IMR-90 (cell line): ENCODE results near the gene UBE2S. TPM values are rescaled to one million over a fixed set of nuclear protein-coding genes. Genes with fewer than 3 reads are reported as not detected.

Source experiments
- ATAC-seq: fragments of 200-7000 bp; cut with Tn5 transposase; 2 replicates; pipeline ENCODE4 v1.9.1; 2020; ENCODE audit warnings: low read depth, mild to moderate bottlenecking, moderate library complexity
- BruUV-seq: library from RNA; stranded (reverse); fragments of 400-500 nt; replicated peaks from 2 replicates; lab custom pipeline; 2021; lab: Mats Ljungman, UMichigan
- CTCF ChIA-PET: fragments of 300-600 bp; formaldehyde crosslinking; extraction: SDS; loops from one replicate; lab custom pipeline; 2021; ENCODE audit warnings: antibody characterized with exemption; lab: Yijun Ruan, JAX
- POLR2A ChIA-PET: fragments of 300-600 bp; sonication (Branson Sonifier 250); formaldehyde crosslinking; loops from one replicate; lab custom pipeline; 2022; ENCODE audit warnings: antibody characterized with exemption; ENCODE audit not compliant: unreplicated experiment; lab: Charles Lee
- DNase-seq: peaks from one replicate; pipeline ENCODE4 v3.0.0; 2013
- H2AFZ ChIP-seq: replicated peaks from 2 replicates; pipeline ENCODE3; 2013; ENCODE audit warnings: low read length, mild to moderate bottlenecking; ENCODE audit not compliant: poor library complexity
- H2AK5ac ChIP-seq: 2 replicates; pipeline ENCODE4 v1.6.1; 2013; ENCODE audit warnings: low read depth, low read length, inconsistent platforms
- H2AK9ac ChIP-seq: replicated peaks from 2 replicates; pipeline ENCODE3; 2013; ENCODE audit warnings: mild to moderate bottlenecking, low read depth, low read length, moderate library complexity; ENCODE audit not compliant: poor library complexity
- H2BK120ac ChIP-seq: 2 replicates; pipeline ENCODE4 v1.6.1; 2013; ENCODE audit warnings: low read depth, low read length, inconsistent platforms
- H2BK15ac ChIP-seq: 3 replicates; pipeline ENCODE4 v1.6.1; 2013; ENCODE audit warnings: low read depth, low read length, inconsistent platforms
- H2BK20ac ChIP-seq: 2 replicates; pipeline ENCODE4 v1.6.1; 2013; ENCODE audit warnings: low read depth, mild to moderate bottlenecking, inconsistent platforms, low read length, moderate library complexity
- H2BK5ac ChIP-seq: 2 replicates; pipeline ENCODE4 v1.6.1; 2013; ENCODE audit warnings: mild to moderate bottlenecking, low read depth, low read length, inconsistent platforms; ENCODE audit not compliant: poor library complexity, severe bottlenecking
- H3K14ac ChIP-seq: replicated peaks from 2 replicates; pipeline ENCODE4 v1.6.1; 2013; ENCODE audit warnings: low read depth, low read length, inconsistent platforms
- H3K18ac ChIP-seq: 2 replicates; pipeline ENCODE4 v1.6.1; 2013; ENCODE audit warnings: low read depth, low read length, control low read depth
- H3K23ac ChIP-seq: 2 replicates; pipeline ENCODE4 v1.6.1; 2013; ENCODE audit warnings: low read depth, low read length, inconsistent platforms
- H3K27ac ChIP-seq: 2 replicates; pipeline ENCODE4 v1.5.1; 2013; ENCODE audit warnings: mild to moderate bottlenecking, control low read depth, low read length; ENCODE audit not compliant: insufficient read depth
- H3K27me3 ChIP-seq: 2 replicates; pipeline ENCODE4 v1.6.1; 2013; ENCODE audit warnings: low read length; ENCODE audit not compliant: control insufficient read depth, insufficient read depth
- H3K36me3 ChIP-seq: 2 replicates; pipeline ENCODE4 v1.6.1; 2013; ENCODE audit warnings: low read length, mixed read lengths; ENCODE audit not compliant: control insufficient read depth, insufficient read depth
- H3K4ac ChIP-seq: 2 replicates; pipeline ENCODE4 v1.6.1; 2013; ENCODE audit warnings: low read depth, low read length, inconsistent platforms
- H3K4me1 ChIP-seq: 2 replicates; pipeline ENCODE4 v1.6.1; 2013; ENCODE audit warnings: low read length, mixed read lengths; ENCODE audit not compliant: control insufficient read depth, insufficient read depth
- H3K4me2 ChIP-seq: 2 replicates; pipeline ENCODE4 v1.6.1; 2013; ENCODE audit warnings: low read depth, mild to moderate bottlenecking, control low read depth, low read length, moderate library complexity
- H3K4me3 ChIP-seq: 2 replicates; pipeline ENCODE4 v1.5.1; 2013; ENCODE audit warnings: low read depth, mild to moderate bottlenecking, control low read depth, low read length, moderate library complexity; ENCODE audit not compliant: insufficient read depth
- H3K56ac ChIP-seq: 2 replicates; pipeline ENCODE4 v1.6.1; 2013; ENCODE audit warnings: low read length, inconsistent platforms; ENCODE audit not compliant: insufficient read depth; ENCODE audit errors: extremely low read depth
- H3K79me1 ChIP-seq, 2 experiments: 2 replicates each; pipeline ENCODE4 v1.6.1; 2013; ENCODE audit warnings: low read length in 2 of 2, inconsistent platforms in 1 of 2, low read depth in 1 of 2
- H3K9ac ChIP-seq: 2 replicates; pipeline ENCODE4 v1.6.1; 2013; ENCODE audit warnings: low read depth, low read length, control low read depth
- H3K9me1 ChIP-seq: 2 replicates; pipeline ENCODE4 v1.6.1; 2013; ENCODE audit warnings: low read length, inconsistent platforms; ENCODE audit not compliant: insufficient read depth
- H3K9me3 ChIP-seq: 2 replicates; pipeline ENCODE4 v1.6.1; 2013; ENCODE audit warnings: low read length; ENCODE audit not compliant: control insufficient read depth, insufficient read depth
- H4K20me1 ChIP-seq: 2 replicates; pipeline ENCODE4 v1.6.1; 2013; ENCODE audit warnings: low read length, inconsistent platforms; ENCODE audit not compliant: insufficient read depth
- H4K5ac ChIP-seq: 2 replicates; pipeline ENCODE4 v1.6.1; 2013; ENCODE audit warnings: mild to moderate bottlenecking, low read depth, low read length, control low read depth
- H4K8ac ChIP-seq, 2 experiments: 2 replicates each; pipeline ENCODE4 v1.6.1; 2013; ENCODE audit warnings: low read depth in 2 of 2, low read length in 2 of 2, control low read depth in 1 of 2, inconsistent platforms in 1 of 2
- H4K91ac ChIP-seq: 2 replicates; pipeline ENCODE4 v1.6.1; 2013; ENCODE audit warnings: low read depth, low read length, inconsistent platforms; ENCODE audit not compliant: insufficient read depth
- BHLHE40 ChIP-seq: fragments of 150-350 bp; IDR thresholded peaks from 2 replicates; pipeline ENCODE4 v1.6.1; 2016; ENCODE audit warnings: mild to moderate bottlenecking, low read depth, low read length
- CEBPB ChIP-seq: IDR thresholded peaks from 2 replicates; pipeline ENCODE4 v1.6.1; 2012; ENCODE audit warnings: low read depth, low read length, improper control_type of control experiment
- CHD1 ChIP-seq: IDR thresholded peaks from 2 replicates; pipeline ENCODE4 v1.6.1; 2012; ENCODE audit warnings: low read depth, low read length, improper control_type of control experiment
- FOS ChIP-seq: fragments of 150-350 bp; IDR thresholded peaks from 2 replicates; pipeline ENCODE4 v1.6.1; 2016; ENCODE audit warnings: low read depth, low read length
- MXI1 ChIP-seq: IDR thresholded peaks from 2 replicates; pipeline ENCODE4 v1.6.1; 2012; ENCODE audit warnings: low read depth, mild to moderate bottlenecking, low read length, moderate library complexity, borderline replicate concordance
- NFE2L2 ChIP-seq: fragments of 150-350 bp; IDR thresholded peaks from 2 replicates; pipeline ENCODE4 v1.6.1; 2016; ENCODE audit warnings: low read depth, mild to moderate bottlenecking, low read length
- POLR2A ChIP-seq: IDR thresholded peaks from 2 replicates; pipeline ENCODE4 v1.6.1; 2012; ENCODE audit warnings: mild to moderate bottlenecking, low read depth, low read length
- RAD21 ChIP-seq: IDR thresholded peaks from 2 replicates; pipeline ENCODE4 v1.6.1; 2012; ENCODE audit warnings: low read length, improper control_type of control experiment
- RCOR1 ChIP-seq: IDR thresholded peaks from 2 replicates; pipeline ENCODE4 v1.6.1; 2012; ENCODE audit warnings: mild to moderate bottlenecking, low read length, improper control_type of control experiment; ENCODE audit not compliant: insufficient replicate concordance
- SMC3 ChIP-seq: fragments of 150-350 bp; IDR thresholded peaks from 2 replicates; pipeline ENCODE4 v1.6.1; 2016; ENCODE audit warnings: low read depth, mild to moderate bottlenecking, antibody characterized with exemption, low read length, moderate library complexity
- WGBS, 2 experiments: methylation state at CpG; one replicate each; pipeline versions ENCODE4 v1.1.5 to v1.1.7; 2013; ENCODE audit warnings: missing lambda C conversion rate in 2 of 2; ENCODE audit not compliant: insufficient read length in 1 of 2; ENCODE audit errors: extremely low coverage in 2 of 2; 5-methylcytosine and 5-hydroxymethylcytosine counted together
- dilution Hi-C: fragments of 300-500 bp; cut with HindIII; formaldehyde crosslinking; loops from one replicate; pipeline ENCODE4 v1.14.3; 2018; ENCODE audit warnings: low sequenced_read_pairs; ENCODE audit not compliant: unreplicated experiment
- in situ Hi-C: fragments of 300-500 bp; cut with MboI; formaldehyde crosslinking; loops from 3 replicates; pipeline ENCODE4 v1.14.3; 2019; ENCODE audit warnings: low sequenced_read_pairs, inconsistent platforms, mixed read lengths
- intact Hi-C: fragments of 100-400 bp; cut with micrococcal nuclease; formaldehyde crosslinking; loops from 2 replicates; pipeline ENCODE4 v1.10.0; 2022
- polyA plus RNA-seq, 3 experiments: library from polyadenylated mRNA; depleted of rRNA; stranded (reverse); fragments of >200 nt; gene quantifications; 2 replicates each; pipeline ENCODE4 v1.2.3, GENCODE V29; 2012; ENCODE audit warnings: low replicate concordance in 1 of 3
- total RNA-seq: library from RNA; depleted of rRNA; stranded (reverse); fragments of >200 nt; gene quantifications from 2 replicates; pipeline ENCODE4 v1.2.3, GENCODE V29; 2012
- TF ChIP-seq, protein P1 (sequence below): fragments of 150-350 bp; IDR thresholded peaks from 2 replicates; pipeline ENCODE4 v1.6.1; 2017; ENCODE audit warnings: mild to moderate bottlenecking, antibody characterized with exemption, low read length, low read depth
- TF ChIP-seq, protein P2 (sequence below): fragments of 150-350 bp; IDR thresholded peaks from 2 replicates; pipeline ENCODE4 v1.6.1; 2016; ENCODE audit warnings: low read depth, mild to moderate bottlenecking, low read length, moderate library complexity, borderline replicate concordance

The UBE2S gene
- total and polyA plus RNA-seq, 2 of the 4 experiments (the other 2 are of a cell fraction): 69.5 to 104 TPM

DNA sequence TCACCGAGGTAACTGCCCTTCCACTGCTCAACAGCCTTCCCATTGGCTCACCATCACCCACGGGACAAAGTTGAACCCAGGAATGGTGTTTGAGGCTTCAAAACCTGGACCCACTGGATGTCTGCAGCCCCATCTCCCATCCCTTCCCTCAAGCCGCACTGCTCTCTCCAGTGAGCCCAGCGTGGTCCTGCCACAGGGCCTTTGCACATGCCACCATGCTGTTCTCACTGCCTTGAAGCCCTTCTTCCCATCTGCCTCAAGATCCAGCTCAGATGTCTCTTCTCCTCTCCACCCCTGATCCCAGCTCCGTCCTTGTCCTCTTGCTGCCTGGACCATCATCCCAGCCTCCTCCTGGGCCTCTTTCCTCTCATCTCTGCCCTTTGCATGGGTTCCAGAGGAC lies 31.5 kb upstream of the UBE2S start:
- Histone ChIP-seq H2BK20ac (no peak overlapping the region), H3K4me2 (no peak overlapping the region), H3K14ac (no peak overlapping the region), H4K91ac (no peak overlapping the region), H4K5ac (no peak overlapping the region), H3K4me3 (no peak overlapping the region), H2BK15ac (no peak overlapping the region), H3K9me3 (no peaks in the 10 kb centered on the region), H3K4me1 (no peaks in the 10 kb centered on the region), H4K8ac (no peak overlapping the region), H3K9ac (no peak overlapping the region), H3K27ac (no peak overlapping the region), H3K18ac (no peak overlapping the region), H3K23ac (no peak overlapping the region), H3K56ac (no peak overlapping the region), H4K20me1 (no peaks in the 10 kb centered on the region; the same call in 1 of the 2 replicates), H2AK5ac (no peak overlapping the region), H2AFZ (no peak overlapping the region), H2AK9ac (no peak overlapping the region), H3K27me3 (peaks cover 47% of the 10 kb centered on the region), H3K9me1 (peaks cover 11% of the 10 kb centered on the region), H3K4ac (no peak overlapping the region), H3K36me3 (no peaks in the 10 kb centered on the region), H3K79me1 (no peaks in the 10 kb centered on the region), H2BK120ac (no peak overlapping the region), H2BK5ac (no peak overlapping the region)
- in situ Hi-C loops (no loop called here), intact Hi-C loops (loop anchor here (5.0 kb wide), 1 partner anchor 222 kb away; no protein-coding TSS in a partner anchor), dilution Hi-C loops (no loop called here)
- BruUV-seq: no TSS peak
- DNase-seq (no peak), ATAC-seq (no peak)
- TF ChIP-seq BHLHE40 (no peak), RAD21 (no peak), CEBPB (no peak), SMC3 (no peak), POLR2A (no peak), NFE2L2 (no peak), CHD1 (no peak), MXI1 (no peak), FOS (no peak), RCOR1 (no peak)
- TF ChIP-seq, protein P1, sequence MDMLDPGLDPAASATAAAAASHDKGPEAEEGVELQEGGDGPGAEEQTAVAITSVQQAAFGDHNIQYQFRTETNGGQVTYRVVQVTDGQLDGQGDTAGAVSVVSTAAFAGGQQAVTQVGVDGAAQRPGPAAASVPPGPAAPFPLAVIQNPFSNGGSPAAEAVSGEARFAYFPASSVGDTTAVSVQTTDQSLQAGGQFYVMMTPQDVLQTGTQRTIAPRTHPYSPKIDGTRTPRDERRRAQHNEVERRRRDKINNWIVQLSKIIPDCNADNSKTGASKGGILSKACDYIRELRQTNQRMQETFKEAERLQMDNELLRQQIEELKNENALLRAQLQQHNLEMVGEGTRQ: no peak
- TF ChIP-seq, protein P2, sequence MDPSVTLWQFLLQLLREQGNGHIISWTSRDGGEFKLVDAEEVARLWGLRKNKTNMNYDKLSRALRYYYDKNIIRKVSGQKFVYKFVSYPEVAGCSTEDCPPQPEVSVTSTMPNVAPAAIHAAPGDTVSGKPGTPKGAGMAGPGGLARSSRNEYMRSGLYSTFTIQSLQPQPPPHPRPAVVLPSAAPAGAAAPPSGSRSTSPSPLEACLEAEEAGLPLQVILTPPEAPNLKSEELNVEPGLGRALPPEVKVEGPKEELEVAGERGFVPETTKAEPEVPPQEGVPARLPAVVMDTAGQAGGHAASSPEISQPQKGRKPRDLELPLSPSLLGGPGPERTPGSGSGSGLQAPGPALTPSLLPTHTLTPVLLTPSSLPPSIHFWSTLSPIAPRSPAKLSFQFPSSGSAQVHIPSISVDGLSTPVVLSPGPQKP: no peak
- CTCF ChIA-PET: no interaction called here
- POLR2A ChIA-PET: no interaction called here
- 40% methylated on average over 2 of the region's 5 CpGs; no CpG with 5 or more reads in 1 of the 2 experiments for WGBS, 2 experiments
